NT2/D1 (cell line): ENCODE measurements around the gene DIAPH3.

Experiments used
- DNase-seq: peaks from one replicate; pipeline ENCODE4 v3.0.0-alpha.2; 2011; ENCODE audit warnings: low read depth, low spot score
- H3K27me3 ChIP-seq: 2 replicates; pipeline ENCODE4 v1.6.0; 2011; ENCODE audit warnings: mild to moderate bottlenecking; ENCODE audit not compliant: insufficient read length, insufficient read depth
- H3K36me3 ChIP-seq: 2 replicates; pipeline ENCODE4 v1.6.1; 2011; ENCODE audit warnings: mild to moderate bottlenecking, low read length, mixed read lengths; ENCODE audit not compliant: insufficient read depth, insufficient read length
- H3K4me1 ChIP-seq: 2 replicates; pipeline ENCODE4 v1.5.1; 2011; ENCODE audit not compliant: insufficient read depth, insufficient read length
- H3K4me3 ChIP-seq: 2 replicates; pipeline ENCODE4 v1.5.1; 2011; ENCODE audit warnings: low read depth; ENCODE audit not compliant: insufficient read length
- H3K9ac ChIP-seq: 2 replicates; pipeline ENCODE4 v1.6.0; 2011; ENCODE audit warnings: low read depth; ENCODE audit not compliant: insufficient read length
- H3K9me3 ChIP-seq: 2 replicates; pipeline ENCODE4 v1.5.1; 2011; ENCODE audit warnings: mild to moderate bottlenecking, low read length; ENCODE audit not compliant: insufficient read depth
- SUZ12 ChIP-seq: IDR thresholded peaks from 2 replicates; pipeline ENCODE4 v1.6.1; 2011; ENCODE audit not compliant: insufficient read length, insufficient read depth; ENCODE audit errors: extremely low read depth
- YY1 ChIP-seq: IDR thresholded peaks from 2 replicates; pipeline ENCODE4 v1.6.1; 2011; ENCODE audit not compliant: insufficient read length, insufficient read depth
- ZNF274 ChIP-seq: IDR thresholded peaks from 2 replicates; pipeline ENCODE4 v1.6.1; 2011; ENCODE audit warnings: mild to moderate bottlenecking, low read depth, low read length

DIAPH3 gene

GRCh38 chr13:59806801-59807200, 356.9 kb downstream of the DIAPH3 start:
- Histone ChIP-seq H3K4me1 (no peaks in the 10 kb centered on the region), H3K36me3 (no peaks in the 10 kb centered on the region), H3K9me3 (no peaks in the 10 kb centered on the region), H3K9ac (no peak overlapping the region), H3K4me3 (no peak overlapping the region), H3K27me3 (no peaks in the 10 kb centered on the region)
- no peak for DNase-seq
- TF ChIP-seq YY1 (no peak), SUZ12 (no peak), ZNF274 (no peak)

GRCh38 chr13:59801107-59801880, 362.4 kb downstream of the DIAPH3 start:
- no peak overlapping the region for H3K9ac ChIP-seq
- H3K9me3 ChIP-seq = no peaks in the 10 kb centered on the region
- DNase-seq = no peak
- TF ChIP-seq SUZ12 (no peak), ZNF274 (no peak), YY1 (no peak)
- no peaks in the 10 kb centered on the region for H3K4me1 ChIP-seq
- no peaks in the 10 kb centered on the region for H3K36me3 ChIP-seq
- H3K27me3 ChIP-seq = no peaks in the 10 kb centered on the region
- H3K4me3 ChIP-seq = no peak overlapping the region

- TF ChIP-seq YY1 (no peak), ZNF274 (no peak), SUZ12 (no peak)
- Histone ChIP-seq H3K36me3 (no peaks in the 10 kb centered on the region), H3K9ac (no peak overlapping the region), H3K9me3 (no peaks in the 10 kb centered on the region), H3K27me3 (no peaks in the 10 kb centered on the region), H3K4me1 (no peaks in the 10 kb centered on the region), H3K4me3 (no peak overlapping the region)
- DNase-seq = peak; percentile 36
These were observed 370.6 kb downstream of the DIAPH3 start for GRCh38 chr13:59793107-59793506.

GRCh38 chr13:59790626-59791025, 373.1 kb downstream of the DIAPH3 start:
- Histone ChIP-seq H3K4me3 (no peak overlapping the region), H3K9ac (no peak overlapping the region), H3K27me3 (no peaks in the 10 kb centered on the region), H3K36me3 (no peaks in the 10 kb centered on the region), H3K9me3 (no peaks in the 10 kb centered on the region), H3K4me1 (no peaks in the 10 kb centered on the region)
- DNase-seq = no peak
- TF ChIP-seq SUZ12 = no peak
- TF ChIP-seq ZNF274 = no peak
- TF ChIP-seq YY1 = no peak

GRCh38 chr13:59789558-59789957, 374.2 kb downstream of the DIAPH3 start:
- Histone ChIP-seq H3K4me1 (no peaks in the 10 kb centered on the region), H3K9ac (no peak overlapping the region), H3K9me3 (no peaks in the 10 kb centered on the region), H3K36me3 (no peaks in the 10 kb centered on the region), H3K27me3 (no peaks in the 10 kb centered on the region), H3K4me3 (no peak overlapping the region)
- DNase-seq = no peak
- no peak for TF ChIP-seq ZNF274
- TF ChIP-seq SUZ12 = no peak
- TF ChIP-seq YY1 = no peak

GRCh38 chr13:59787679-59788078, 376.0 kb downstream of the DIAPH3 start:
- Histone ChIP-seq H3K4me3 (no peak overlapping the region), H3K4me1 (no peaks in the 10 kb centered on the region), H3K9me3 (no peaks in the 10 kb centered on the region), H3K9ac (no peak overlapping the region), H3K27me3 (no peaks in the 10 kb centered on the region), H3K36me3 (no peaks in the 10 kb centered on the region)
- DNase-seq = no peak
- TF ChIP-seq SUZ12 (no peak), YY1 (no peak), ZNF274 (no peak)

GRCh38 chr13:59782696-59783095, 381.0 kb downstream of the DIAPH3 start:
- no peak for DNase-seq
- TF ChIP-seq ZNF274 (no peak), SUZ12 (no peak)
- Histone ChIP-seq H3K9me3 (no peaks in the 10 kb centered on the region), H3K4me3 (no peak overlapping the region), H3K4me1 (no peaks in the 10 kb centered on the region), H3K27me3 (no peaks in the 10 kb centered on the region), H3K9ac (no peak overlapping the region), H3K36me3 (no peaks in the 10 kb centered on the region)

GRCh38 chr13:59780058-59780457, 383.7 kb downstream of the DIAPH3 start:
- no peak overlapping the region for H3K4me3 ChIP-seq
- H3K4me1 ChIP-seq = no peaks in the 10 kb centered on the region
- no peak for DNase-seq
- no peaks in the 10 kb centered on the region for H3K9me3 ChIP-seq
- H3K27me3 ChIP-seq = no peaks in the 10 kb centered on the region
- no peaks in the 10 kb centered on the region for H3K36me3 ChIP-seq
- TF ChIP-seq SUZ12 = no peak
- H3K9ac ChIP-seq = no peak overlapping the region
